ENCODE measurements around the gene OR2A25. TPM values are rescaled to one million over a fixed set of nuclear protein-coding genes. Genes with fewer than 3 reads are reported as not detected.
"Not testable (repeated sequence)": the region's sequence is repeated elsewhere in the genome, so short reads cannot be mapped to it uniquely, and the experiment has no call there.

Gene OR2A25
- total RNA-seq, result not detected

- no peak for DNase-seq
Measured at GRCh38 chr7:144069511-144069910, at the start of gene OR2A25. TSS of gene OR2A25 (plus strand) at chr7:144069811. CDS start at chr7:144074220, 4,409 bp downstream.

- DNase-seq, result no peak
Measured at GRCh38 chr7:144020340-144020739, 49.3 kb upstream of the OR2A25 start.

GRCh38 chr7:144022169-144022568 lies 47.4 kb upstream of the OR2A25 start:
- no peak for DNase-seq

- DNase-seq, result no peak
Measured at GRCh38 chr7:144023171-144023827, 46.3 kb upstream of the OR2A25 start.

GRCh38 chr7:144024213-144024612 lies 45.4 kb upstream of the OR2A25 start:
- no peak for DNase-seq

GRCh38 chr7:144026203-144026883 lies 43.3 kb upstream of the OR2A25 start:
- no peak for DNase-seq

GRCh38 chr7:144027070-144027469 lies 42.5 kb upstream of the OR2A25 start:
- peak; percentile 54 for DNase-seq

GRCh38 chr7:144027974-144028373 lies 41.6 kb upstream of the OR2A25 start:
- DNase-seq, result no peak

- DNase-seq, result no peak
Measured at GRCh38 chr7:144028547-144028946, 41.1 kb upstream of the OR2A25 start.

GRCh38 chr7:144032516-144032915 lies 37.1 kb upstream of the OR2A25 start:
- DNase-seq, result no peak

GRCh38 chr7:144032985-144033709 lies 36.5 kb upstream of the OR2A25 start:
- DNase-seq, result no peak

GRCh38 chr7:144035385-144035784 lies 34.2 kb upstream of the OR2A25 start:
- no peak for DNase-seq

- DNase-seq, result no peak
Measured at GRCh38 chr7:144036302-144036885, 33.2 kb upstream of the OR2A25 start.

GRCh38 chr7:144037414-144038035 lies 32.1 kb upstream of the OR2A25 start:
- DNase-seq, result no peak

GRCh38 chr7:144038887-144039286 lies 30.7 kb upstream of the OR2A25 start:
- DNase-seq, result no peak

- no peak for DNase-seq
Measured at GRCh38 chr7:144048648-144049047, 21.0 kb upstream of the OR2A25 start, which contains the start of gene OR2A5. TSS of gene OR2A5 (plus strand) at chr7:144048948. CDS start at chr7:144050402, 1,454 bp downstream.

GRCh38 chr7:144049491-144049890 lies 20.1 kb upstream of the OR2A25 start:
- no peak for DNase-seq

- peak; percentile 4 for DNase-seq
Measured at GRCh38 chr7:144050093-144050492, 19.5 kb upstream of the OR2A25 start.

- DNase-seq, result not testable (repeated sequence)
Measured at GRCh38 chr7:144050884-144051283, 18.7 kb upstream of the OR2A25 start.

GRCh38 chr7:144057954-144058353 lies 11.7 kb upstream of the OR2A25 start:
- no peak for DNase-seq

- no peak for DNase-seq
Measured at GRCh38 chr7:144063710-144064109, 5.9 kb upstream of the OR2A25 start.

- no peak for DNase-seq
Measured at GRCh38 chr7:144069953-144070352, 342 bp downstream of the OR2A25 start.
